WTC11 (cell line): ENCODE measurements around the gene AURKB. TPM values are rescaled to one million over a fixed set of nuclear protein-coding genes. Genes with fewer than 3 reads are reported as not detected.
A peak's percentile ranks its signal among the peaks of the same experiment; 100 is the strongest.

ENCODE experiments used
- ARID4B ChIP-seq: sonication (generic); formaldehyde crosslinking; IDR thresholded peaks from 2 replicates; pipeline ENCODE4 v1.8.0; 2023; ENCODE audit warnings: missing genetic modification reagents, mild to moderate bottlenecking, borderline replicate concordance
- ATF3 ChIP-seq: sonication (generic); formaldehyde crosslinking; conservative IDR thresholded peaks from 2 replicates; pipeline ENCODE4 v1.8.1; 2022; ENCODE audit warnings: mild to moderate bottlenecking, missing genetic modification reagents
- CDX4 ChIP-seq: fragments of 250-450 bp; sonication (Bioruptor Pico); IDR thresholded peaks from 2 replicates; pipeline ENCODE4 v1.9.0; 2021; ENCODE audit warnings: moderate library complexity, mild to moderate bottlenecking, inconsistent platforms, borderline replicate concordance
- E2F1 ChIP-seq: sonication (generic); formaldehyde crosslinking; IDR thresholded peaks from 2 replicates; pipeline ENCODE4 v1.8.0; 2022; ENCODE audit warnings: mild to moderate bottlenecking, missing genetic modification reagents
- E2F4 ChIP-seq: sonication (generic); formaldehyde crosslinking; IDR thresholded peaks from 2 replicates; pipeline ENCODE4 v1.8.1; 2022; ENCODE audit warnings: low read depth, mild to moderate bottlenecking, moderate library complexity, missing genetic modification reagents, borderline replicate concordance
- E2F5 ChIP-seq: sonication (generic); formaldehyde crosslinking; IDR thresholded peaks from 2 replicates; pipeline ENCODE4 v1.8.1; 2022; ENCODE audit warnings: mild to moderate bottlenecking, moderate library complexity, missing genetic modification reagents
- ELF4 ChIP-seq: sonication (generic); formaldehyde crosslinking; IDR thresholded peaks from 2 replicates; pipeline ENCODE4 v1.8.1; 2022; ENCODE audit warnings: low read depth, mild to moderate bottlenecking, moderate library complexity, missing genetic modification reagents
- FOXK1 ChIP-seq: sonication (generic); formaldehyde crosslinking; IDR thresholded peaks from 2 replicates; pipeline ENCODE4 v1.8.0; 2022; ENCODE audit warnings: mild to moderate bottlenecking, moderate library complexity, missing genetic modification reagents
- GABPB1 ChIP-seq: sonication (generic); formaldehyde crosslinking; IDR thresholded peaks from 2 replicates; pipeline ENCODE4 v1.8.1; 2023; ENCODE audit warnings: mild to moderate bottlenecking, missing genetic modification reagents
- JUN ChIP-seq: sonication (generic); formaldehyde crosslinking; IDR thresholded peaks from 2 replicates; pipeline ENCODE4 v1.8.0; 2023; ENCODE audit warnings: mild to moderate bottlenecking, missing genetic modification reagents
- MLX ChIP-seq: sonication (generic); formaldehyde crosslinking; IDR thresholded peaks from 2 replicates; pipeline ENCODE4 v1.8.1; 2023; ENCODE audit warnings: mild to moderate bottlenecking, missing genetic modification reagents, moderate library complexity
- MXD4 ChIP-seq: fragments of 250-450 bp; sonication (Bioruptor Pico); IDR thresholded peaks from 2 replicates; pipeline ENCODE4 v1.8.0; 2021; ENCODE audit warnings: mild to moderate bottlenecking, moderate library complexity, borderline replicate concordance
- NFATC4 ChIP-seq: fragments of 250-450 bp; sonication (Bioruptor Pico); IDR thresholded peaks from 2 replicates; pipeline ENCODE4 v1.9.0; 2021; ENCODE audit warnings: mild to moderate bottlenecking
- NFE2L1 ChIP-seq: sonication (generic); formaldehyde crosslinking; IDR thresholded peaks from 2 replicates; pipeline ENCODE4 v1.8.1; 2023; ENCODE audit warnings: missing genetic modification reagents
- NR3C1 ChIP-seq: sonication (generic); formaldehyde crosslinking; conservative IDR thresholded peaks from 2 replicates; pipeline ENCODE4 v1.8.1; 2023; ENCODE audit warnings: low read depth, mild to moderate bottlenecking, missing genetic modification reagents
- PREB ChIP-seq: sonication (generic); formaldehyde crosslinking; IDR thresholded peaks from 2 replicates; pipeline ENCODE4 v1.8.1; 2022; ENCODE audit warnings: mild to moderate bottlenecking, missing genetic modification reagents, moderate library complexity, borderline replicate concordance
- RELA ChIP-seq: sonication (generic); formaldehyde crosslinking; IDR thresholded peaks from 2 replicates; pipeline ENCODE4 v1.8.1; 2022; ENCODE audit warnings: missing genetic modification reagents, mild to moderate bottlenecking, borderline replicate concordance
- STAT6 ChIP-seq: sonication (generic); formaldehyde crosslinking; conservative IDR thresholded peaks from 2 replicates; pipeline ENCODE4 v1.8.1; 2023; ENCODE audit warnings: mild to moderate bottlenecking, low read depth, missing genetic modification reagents, moderate library complexity
- TCF7 ChIP-seq: sonication (generic); formaldehyde crosslinking; IDR thresholded peaks from 2 replicates; pipeline ENCODE4 v1.8.0; 2022; ENCODE audit warnings: mild to moderate bottlenecking, low read depth, missing genetic modification reagents, moderate library complexity
- TEAD4 ChIP-seq: sonication (generic); formaldehyde crosslinking; IDR thresholded peaks from 2 replicates; pipeline ENCODE4 v1.8.0; 2022; ENCODE audit warnings: mild to moderate bottlenecking, missing genetic modification reagents
- ZMAT4 ChIP-seq: fragments of 250-450 bp; sonication (Bioruptor Pico); IDR thresholded peaks from 2 replicates; pipeline ENCODE4 v1.9.0; 2021; ENCODE audit warnings: mild to moderate bottlenecking
- ZNF138 ChIP-seq: sonication (generic); formaldehyde crosslinking; conservative IDR thresholded peaks from 2 replicates; pipeline ENCODE4 v1.8.1; 2022; ENCODE audit warnings: mild to moderate bottlenecking, moderate library complexity, missing genetic modification reagents
- ZNF263 ChIP-seq: sonication (generic); formaldehyde crosslinking; IDR thresholded peaks from 2 replicates; pipeline ENCODE4 v1.8.1; 2022; ENCODE audit warnings: low read depth, mild to moderate bottlenecking, moderate library complexity, missing genetic modification reagents
- ZNF423 ChIP-seq: fragments of 250-450 bp; sonication (Bioruptor Pico); IDR thresholded peaks from 2 replicates; pipeline ENCODE4 v2.1.2; 2022; ENCODE audit warnings: mild to moderate bottlenecking, moderate library complexity
- total RNA-seq: library from RNA; stranded (reverse); gene quantifications from 3 replicates; pipeline ENCODE4 v1.2.3, GENCODE V29; 2021

The AURKB gene
- total RNA-seq, 1 experiment from 2014 or later = 215 TPM

GRCh38 chr17:8162233-8162996 is 48.0 kb downstream of the AURKB start, which contains the start of gene VAMP2 (continued):
- TF ChIP-seq ARID4B (CRISPR knock-in tag) (peak; percentile 59; the same call in 1 of the 2 replicates), TEAD4 (CRISPR knock-in tag) (no peak), MXD4 (CRISPR knock-in tag) (no peak), ZNF423 (no peak), E2F5 (CRISPR knock-in tag) (peak; percentile 72; the same call in 1 of the 2 replicates), RELA (CRISPR knock-in tag) (no peak), ZNF263 (CRISPR knock-in tag) (peak; percentile 61; the same call in 1 of the 2 replicates), NFE2L1 (no peak), NR3C1 (CRISPR knock-in tag) (no peak), PREB (no peak), JUN (CRISPR knock-in tag) (no peak), GABPB1 (0 out of 2 replicates have a peak, but pooled peaks have one; percentile 12), STAT6 (CRISPR knock-in tag) (no peak), CDX4 (no peak), E2F1 (no peak), MLX (CRISPR knock-in tag) (no peak), ELF4 (CRISPR knock-in tag) (no peak), E2F4 (CRISPR knock-in tag) (peak; percentile 70; the same call in 1 of the 2 replicates), ATF3 (CRISPR knock-in tag) (no peak), FOXK1 (CRISPR knock-in tag) (0 out of 2 replicates have a peak, but pooled peaks have one; percentile 56), NFATC4 (CRISPR knock-in tag) (no peak), ZMAT4 (CRISPR knock-in tag) (no peak), ZNF138 (no peak), TCF7 (CRISPR knock-in tag) (peak; percentile 80; the same call in 1 of the 2 replicates)
